ENCODE measurements around the gene RPLP1.

Gene RPLP1

DNA sequence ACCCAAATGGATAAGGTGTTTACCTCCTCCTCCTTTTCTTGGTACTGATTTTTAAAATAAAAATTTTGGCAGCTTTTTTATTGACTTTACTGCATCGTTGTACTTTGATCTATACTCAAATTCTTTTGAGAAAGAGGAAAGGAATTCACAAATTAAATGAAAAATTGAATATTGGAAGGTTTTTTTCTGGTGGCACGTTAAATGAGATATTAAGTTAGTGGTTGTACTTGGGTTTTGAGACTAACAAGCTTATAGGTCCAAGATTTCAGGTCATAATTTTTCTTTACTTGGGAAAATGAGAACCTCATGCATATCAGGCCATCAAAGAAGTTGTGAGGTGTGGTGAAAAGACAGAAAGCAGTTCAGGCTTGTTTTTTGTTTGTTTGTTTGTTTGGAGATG, 14.1 kb downstream of the RPLP1 start:
- no peak for DNase-seq (ENCODE audit: extremely low spot score, insufficient read length, low read depth)
- no peak for FAIRE-seq

DNA sequence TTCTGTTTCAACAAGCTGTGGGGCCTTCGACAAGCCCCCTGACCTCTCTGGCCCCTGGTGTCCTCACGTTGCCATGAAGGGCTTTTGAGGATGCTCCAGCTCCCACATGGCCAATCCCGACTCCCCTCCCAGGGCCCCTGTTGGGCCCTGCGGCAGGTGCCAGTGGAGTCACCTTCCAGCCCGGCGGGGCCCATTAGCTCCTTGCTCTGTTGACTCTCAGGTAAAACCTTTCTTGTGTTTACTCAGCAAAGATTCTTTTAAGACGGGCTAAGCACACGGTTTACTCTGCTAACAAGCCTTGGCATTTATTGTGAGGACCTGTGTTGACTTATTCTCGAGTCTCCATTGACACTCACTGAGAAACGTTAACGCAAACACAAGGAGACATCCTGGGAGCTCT, 15.0 kb downstream of the RPLP1 start:
- FAIRE-seq (no peak), DNase-seq (ENCODE audit: extremely low spot score, insufficient read length, low read depth) (no peak)

DNA sequence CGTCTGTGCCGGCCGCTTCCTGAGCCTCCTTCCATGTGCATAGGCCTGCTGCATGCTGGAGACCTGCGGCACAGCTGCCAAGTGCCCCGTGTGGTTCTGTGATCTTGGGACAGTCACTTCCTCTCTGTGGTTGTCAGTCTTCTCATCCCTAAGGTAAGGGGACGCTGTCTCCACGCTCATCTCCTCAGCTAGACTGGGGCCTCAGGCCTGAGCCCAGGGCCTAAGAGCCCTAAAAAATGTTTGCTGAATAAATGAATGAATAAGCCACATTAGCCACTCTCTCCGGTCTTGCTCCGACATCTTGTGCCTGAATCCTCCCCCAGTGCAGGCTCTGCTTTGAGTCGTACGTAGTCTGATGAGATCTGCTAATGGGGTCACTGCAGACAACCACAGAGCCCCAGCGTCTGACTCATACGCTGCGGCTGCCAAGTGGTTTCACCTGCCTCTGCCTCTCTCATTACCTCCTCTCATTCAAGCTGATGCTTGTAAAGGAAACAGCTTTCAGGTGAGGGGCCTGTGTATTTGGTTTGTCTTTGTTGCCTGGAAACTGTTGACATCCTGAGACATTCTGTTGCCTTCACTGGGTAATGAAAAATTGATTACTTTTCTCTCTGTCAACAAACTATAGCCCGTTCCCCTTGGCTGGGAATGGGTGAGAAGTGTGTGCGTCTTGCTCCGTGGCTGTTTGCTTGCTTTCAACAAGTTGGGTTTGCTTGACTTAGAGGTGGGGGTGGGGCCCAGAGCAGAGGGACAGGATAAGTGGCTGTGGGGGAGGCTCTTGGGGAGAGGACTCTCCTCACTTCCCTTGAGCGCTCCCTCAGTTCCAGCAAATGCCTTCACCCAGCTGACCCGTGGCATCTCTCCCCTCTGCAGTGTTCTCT, 15.9 kb downstream of the RPLP1 start:
- no peak for DNase-seq (ENCODE audit: extremely low spot score, insufficient read length, low read depth)
- FAIRE-seq: no peak

- FAIRE-seq (no peak), DNase-seq (ENCODE audit: extremely low spot score, insufficient read length, low read depth) (no peak)
Measured at GRCh38 chr15:69469467-69470201, 17.0 kb downstream of the RPLP1 start.

DNA sequence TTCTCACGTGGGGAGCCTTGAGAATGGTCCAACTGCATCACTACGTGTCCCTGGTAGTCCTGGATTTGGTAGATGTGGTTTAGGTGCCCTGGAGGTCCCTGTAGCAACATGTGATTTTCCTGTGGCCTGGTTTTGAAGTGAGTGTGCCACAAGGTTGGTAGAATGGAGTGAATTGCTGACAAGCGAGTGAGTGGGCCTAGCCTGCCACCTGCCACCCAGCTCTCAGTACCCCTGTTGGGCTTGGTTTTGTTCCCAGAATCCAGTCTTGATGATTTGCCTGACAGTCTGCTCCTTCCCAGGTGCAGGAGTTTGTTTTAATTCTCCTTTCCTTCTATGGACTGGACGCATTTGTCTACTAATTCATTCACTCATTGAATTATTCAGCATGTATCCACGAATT, 19.4 kb downstream of the RPLP1 start:
- DNase-seq (ENCODE audit: extremely low spot score, insufficient read length, low read depth) (no peak), FAIRE-seq (no peak)

DNA sequence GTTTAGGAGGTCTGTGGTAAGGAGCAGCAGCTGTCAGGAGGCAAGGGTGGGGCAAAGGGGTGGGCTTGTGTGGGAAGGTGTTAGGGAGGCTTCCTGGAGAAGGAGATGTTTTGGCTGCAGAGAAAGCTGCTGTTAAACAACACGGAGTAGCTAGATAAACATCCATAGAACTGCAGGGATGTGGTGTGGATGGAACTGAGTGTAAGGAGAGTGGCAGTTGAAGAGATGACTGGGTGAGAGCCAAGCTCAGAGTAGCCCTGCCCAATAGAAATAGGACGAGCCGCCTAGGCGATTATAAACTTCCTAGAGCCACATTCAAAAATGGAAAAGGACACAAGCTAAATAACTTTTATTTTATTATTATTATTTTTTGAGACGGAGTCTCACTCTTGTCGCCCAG, 19.9 kb downstream of the RPLP1 start:
- FAIRE-seq: no peak
- DNase-seq (ENCODE audit: extremely low spot score, insufficient read length, low read depth): no peak

- DNase-seq (ENCODE audit: extremely low spot score, insufficient read length, low read depth) (no peak), FAIRE-seq (no peak)
Measured at GRCh38 chr15:69474291-69474690, 21.7 kb downstream of the RPLP1 start.

GRCh38 chr15:69474846-69475455, 22.3 kb downstream of the RPLP1 start:
- FAIRE-seq (no peak), DNase-seq (ENCODE audit: extremely low spot score, insufficient read length, low read depth) (no peak)

GRCh38 chr15:69475769-69476358, 23.2 kb downstream of the RPLP1 start:
- DNase-seq (ENCODE audit: extremely low spot score, insufficient read length, low read depth) (no peak), FAIRE-seq (peak; percentile 86)

DNA sequence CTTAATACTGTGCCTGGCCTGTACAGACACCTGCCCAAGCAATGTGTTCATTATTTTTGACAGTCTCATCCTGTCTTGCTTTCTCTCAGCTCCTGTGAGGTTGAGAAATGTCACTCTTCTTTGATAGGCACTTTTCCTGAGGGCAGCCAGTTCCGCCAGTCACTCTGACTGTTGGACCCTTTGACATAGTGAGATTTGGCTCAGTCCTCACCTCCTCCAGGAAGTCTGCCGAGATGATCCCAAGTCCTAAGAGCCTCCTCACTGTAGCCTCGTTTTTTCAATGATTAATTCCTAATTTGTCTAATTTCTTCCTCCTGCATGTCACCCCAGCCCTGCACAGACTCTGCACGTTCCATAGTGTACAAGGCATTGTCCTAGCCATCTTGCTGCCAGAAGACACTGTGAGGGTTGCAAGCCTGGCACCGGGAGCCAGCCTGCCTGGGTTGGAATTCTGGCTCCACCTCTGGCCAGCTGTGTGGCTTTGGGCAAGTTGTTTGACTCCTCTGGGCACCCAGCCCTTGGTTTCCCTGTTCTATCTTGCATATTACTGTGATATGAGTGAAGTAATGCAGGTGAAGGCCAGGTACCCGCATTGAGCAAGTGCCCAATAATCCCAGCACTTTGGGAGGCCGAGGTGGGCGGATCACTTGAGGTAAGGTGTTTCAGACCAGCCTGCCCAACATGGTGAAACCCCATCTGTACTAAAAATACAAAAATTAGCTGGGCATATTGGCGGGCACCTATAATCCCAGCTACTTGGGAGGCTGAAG, 24.3 kb downstream of the RPLP1 start:
- DNase-seq (ENCODE audit: extremely low spot score, insufficient read length, low read depth) (no peak), FAIRE-seq (no peak)

DNA sequence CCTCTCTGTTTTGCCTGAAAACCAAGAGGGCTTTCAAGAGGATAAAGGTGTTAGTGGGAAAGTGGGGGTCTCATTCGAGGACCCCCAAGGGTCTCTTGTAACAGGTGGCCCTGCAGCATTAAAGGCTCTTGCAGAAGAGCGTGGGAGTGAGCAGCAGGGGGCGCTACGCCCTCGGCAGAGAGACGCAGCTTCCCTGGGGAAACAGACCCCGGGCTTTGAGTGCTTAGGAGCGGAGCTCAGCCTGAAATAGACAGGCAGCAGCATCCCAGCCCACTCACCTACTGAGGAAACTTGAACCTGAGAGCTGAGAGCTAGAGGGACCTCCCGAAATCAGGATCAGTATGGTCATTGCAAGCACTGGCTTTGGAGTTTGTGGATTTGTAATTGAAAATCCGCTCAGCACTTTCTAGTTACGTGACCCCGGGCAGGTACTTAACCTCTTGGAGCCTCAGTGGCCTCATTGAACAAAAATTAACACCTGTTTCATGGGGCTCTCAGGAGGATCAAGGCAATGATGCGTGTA, 25.7 kb downstream of the RPLP1 start:
- DNase-seq (ENCODE audit: extremely low spot score, insufficient read length, low read depth): peak; percentile 22
- no peak for FAIRE-seq

- no peak for DNase-seq (ENCODE audit: extremely low spot score, insufficient read length, low read depth)
- FAIRE-seq: no peak
Measured at GRCh38 chr15:69479081-69479480, 26.5 kb downstream of the RPLP1 start.

- FAIRE-seq: no peak
- no peak for DNase-seq (ENCODE audit: extremely low spot score, insufficient read length, low read depth)
Measured at GRCh38 chr15:69479971-69480370, 27.4 kb downstream of the RPLP1 start.

- FAIRE-seq (no peak), DNase-seq (ENCODE audit: extremely low spot score, insufficient read length, low read depth) (no peak)
Measured at GRCh38 chr15:69480932-69481331, 28.3 kb downstream of the RPLP1 start.

GRCh38 chr15:69482686-69483256, 30.2 kb downstream of the RPLP1 start:
- no peak for FAIRE-seq

GRCh38 chr15:69484837-69485236, 32.2 kb downstream of the RPLP1 start:
- FAIRE-seq (no peak), DNase-seq (ENCODE audit: extremely low spot score, insufficient read length, low read depth) (no peak)

More at GRCh38 chr15:69482686-69483256, 30.2 kb downstream of the RPLP1 start:
- DNase-seq (ENCODE audit: extremely low spot score, insufficient read length, low read depth): no peak

- FAIRE-seq (no peak), DNase-seq (ENCODE audit: extremely low spot score, insufficient read length, low read depth) (no peak)
Measured at GRCh38 chr15:69486481-69487110, 34.0 kb downstream of the RPLP1 start.

DNA sequence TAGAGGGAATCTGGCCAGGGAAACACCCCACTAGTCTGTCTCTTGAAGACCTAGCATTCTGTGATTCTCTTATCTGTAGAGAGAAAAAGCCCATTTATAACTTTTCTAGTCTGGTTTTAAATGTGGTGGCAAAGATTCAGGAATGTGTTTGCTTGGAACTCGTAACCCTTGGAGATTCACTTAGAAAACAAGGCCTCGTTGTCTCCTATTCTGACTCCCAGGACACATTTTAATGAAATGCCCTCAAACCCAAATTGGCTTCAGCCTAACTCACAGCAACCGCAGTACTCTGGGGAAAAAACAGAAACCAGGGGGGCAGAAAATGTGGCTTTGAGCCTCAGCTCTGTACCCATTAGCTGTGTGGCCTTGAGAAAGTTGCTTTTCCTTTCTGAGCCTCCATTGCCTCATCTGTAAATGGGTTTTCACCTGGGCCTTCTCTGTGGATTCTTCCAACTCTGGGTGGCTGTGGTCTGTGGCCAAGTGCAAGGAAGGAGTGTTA, 36.5 kb downstream of the RPLP1 start:
- DNase-seq (ENCODE audit: extremely low spot score, insufficient read length, low read depth): no peak
- FAIRE-seq: no peak

Data from GM18507 (cell line).